ENCODE results near the gene TSTD2.
A peak's percentile ranks its signal among the peaks of the same experiment; 100 is the strongest.

The TSTD2 gene

GRCh38 chr9:97632985-97633858, at the start of gene TSTD2, which contains the start of gene NCBP1:
Gene TSTD2, minus strand, starts transcription at chr9:97633368. Its CDS starts 5,806 bp downstream, at chr9:97627562.
Gene NCBP1, plus strand, starts transcription at chr9:97633821. Its CDS starts 61 bp downstream, at chr9:97633882.
- peak within 1 kb of the TSS; percentile 39; the same call in 1 of the 2 replicates for H2AFZ ChIP-seq (ENCODE audit: low read length)
- TF ChIP-seq CTCF (IDR thresholded peaks at IDR 0.05; ENCODE audit: low read length) (no peak), EZH2 (IDR thresholded peaks at IDR 0.05; ENCODE audit: borderline replicate concordance, low read length) (no peak)
- H3K4me2 ChIP-seq (ENCODE audit: low read length): peak within 1 kb of the TSS; percentile 95
- H3K9me2 ChIP-seq (ENCODE audit: low read depth, low read length): no peaks in the 10 kb centered on the region
- H3K36me3 ChIP-seq (ENCODE audit: insufficient read depth, low read length): no peaks in the 10 kb centered on the region
- H3K27me3 ChIP-seq (ENCODE audit: insufficient read depth, low read length): no peaks in the 10 kb centered on the region
- H3K4me1 ChIP-seq (ENCODE audit: insufficient read depth, low read length, severe bottlenecking): peaks cover 45% of the 10 kb centered on the region
- H3K79me2 ChIP-seq (ENCODE audit: insufficient read depth, low read length): peaks cover 70% of the 10 kb centered on the region
- peak within 1 kb of the TSS; percentile 98 for H3K4me3 ChIP-seq (ENCODE audit: low read depth, low read length, poor library complexity, severe bottlenecking)
- no peaks in the 10 kb centered on the region for H3F3A ChIP-seq (ENCODE audit: insufficient read depth, low read length)
- no peaks in the 10 kb centered on the region for H4K20me1 ChIP-seq (ENCODE audit: insufficient read depth, low read length)
- H3K9ac ChIP-seq (ENCODE audit: low read length): peak within 1 kb of the TSS; percentile 100
- H3K27ac ChIP-seq (ENCODE audit: low read depth, low read length, poor library complexity, severe bottlenecking): peak within 1 kb of the TSS; percentile 91
- H3K9me3 ChIP-seq (ENCODE audit: low read length): no peaks in the 10 kb centered on the region

- Histone ChIP-seq H4K20me1 (ENCODE audit: insufficient read depth, low read length) (no peaks in the 10 kb centered on the region), H3F3A (ENCODE audit: insufficient read depth, low read length) (no peaks in the 10 kb centered on the region), H3K4me3 (ENCODE audit: low read depth, low read length, poor library complexity, severe bottlenecking) (no peak overlapping the region), H2AFZ (ENCODE audit: low read length) (no peak overlapping the region), H3K27ac (ENCODE audit: low read depth, low read length, poor library complexity, severe bottlenecking) (no peak overlapping the region), H3K9me3 (ENCODE audit: low read length) (no peaks in the 10 kb centered on the region), H3K27me3 (ENCODE audit: insufficient read depth, low read length) (no peaks in the 10 kb centered on the region), H3K4me2 (ENCODE audit: low read length) (no peak overlapping the region), H3K9ac (ENCODE audit: low read length) (no peak overlapping the region), H3K79me2 (ENCODE audit: insufficient read depth, low read length) (no peaks in the 10 kb centered on the region), H3K36me3 (ENCODE audit: insufficient read depth, low read length) (peaks cover 81% of the 10 kb centered on the region), H3K9me2 (ENCODE audit: low read depth, low read length) (no peaks in the 10 kb centered on the region), H3K4me1 (ENCODE audit: insufficient read depth, low read length, severe bottlenecking) (no peaks in the 10 kb centered on the region)
- TF ChIP-seq CTCF (IDR thresholded peaks at IDR 0.05; ENCODE audit: low read length): no peak
- no peak for TF ChIP-seq EZH2 (IDR thresholded peaks at IDR 0.05; ENCODE audit: borderline replicate concordance, low read length)
These were observed 49.1 kb upstream of the TSTD2 start for GRCh38 chr9:97682242-97682641.

GRCh38 chr9:97675655-97676054, 42.5 kb upstream of the TSTD2 start:
- Histone ChIP-seq H3K9me3 (ENCODE audit: low read length) (no peaks in the 10 kb centered on the region), H3K27me3 (ENCODE audit: insufficient read depth, low read length) (no peaks in the 10 kb centered on the region), H3K9ac (ENCODE audit: low read length) (no peak overlapping the region), H3K27ac (ENCODE audit: low read depth, low read length, poor library complexity, severe bottlenecking) (no peak overlapping the region), H2AFZ (ENCODE audit: low read length) (no peak overlapping the region), H3K9me2 (ENCODE audit: low read depth, low read length) (no peaks in the 10 kb centered on the region), H3K79me2 (ENCODE audit: insufficient read depth, low read length) (no peaks in the 10 kb centered on the region), H3K4me2 (ENCODE audit: low read length) (no peak overlapping the region), H4K20me1 (ENCODE audit: insufficient read depth, low read length) (no peaks in the 10 kb centered on the region), H3F3A (ENCODE audit: insufficient read depth, low read length) (no peaks in the 10 kb centered on the region), H3K4me1 (ENCODE audit: insufficient read depth, low read length, severe bottlenecking) (no peaks in the 10 kb centered on the region), H3K36me3 (ENCODE audit: insufficient read depth, low read length) (peaks cover 86% of the 10 kb centered on the region), H3K4me3 (ENCODE audit: low read depth, low read length, poor library complexity, severe bottlenecking) (no peak overlapping the region)
- TF ChIP-seq CTCF (IDR thresholded peaks at IDR 0.05; ENCODE audit: low read length): no peak
